HG03196 (cell line): ENCODE results near the gene AGO4.
"Not testable (repeated sequence)": the region's sequence is repeated elsewhere in the genome, so short reads cannot be mapped to it uniquely, and the experiment has no call there.

Experiments used
- ATAC-seq: cut with Tn5 transposase; IDR thresholded peaks from one replicate; pipeline ENCODE4 v1.9.1; 2021; ENCODE audit not compliant: unreplicated experiment

AGO4 gene

GRCh38 chr1:35863881-35864625 lies 56.2 kb downstream of the AGO4 start:
- no peak for ATAC-seq

- ATAC-seq, result no peak
Measured at GRCh38 chr1:35864813-35865212, 57.0 kb downstream of the AGO4 start.

- no peak for ATAC-seq
Measured at GRCh38 chr1:35866991-35867390, 59.2 kb downstream of the AGO4 start.

GRCh38 chr1:35869245-35869950 lies 61.6 kb downstream of the AGO4 start:
- ATAC-seq, result not testable (repeated sequence)

- no peak for ATAC-seq
Measured at GRCh38 chr1:35870651-35871309, 63.0 kb downstream of the AGO4 start.

- no peak for ATAC-seq
Measured at GRCh38 chr1:35873243-35873750, 65.5 kb downstream of the AGO4 start.

GRCh38 chr1:35874115-35874514 lies 66.3 kb downstream of the AGO4 start:
- ATAC-seq, result not testable (repeated sequence)

GRCh38 chr1:35876988-35877387 lies 69.2 kb downstream of the AGO4 start:
- no peak for ATAC-seq

- no peak for ATAC-seq
Measured at GRCh38 chr1:35881850-35882273, 74.0 kb downstream of the AGO4 start.

- ATAC-seq, result no peak
Measured at GRCh38 chr1:35882586-35882944, 74.7 kb downstream of the AGO4 start.

GRCh38 chr1:35882945-35883634 lies 75.3 kb downstream of the AGO4 start, which contains the start of gene AGO1:
TSS of gene AGO1 (plus strand) at chr1:35883209. CDS start at chr1:35883422, 213 bp downstream.
- ATAC-seq, result peak; percentile 90

GRCh38 chr1:35883635-35884101 lies 75.9 kb downstream of the AGO4 start:
- no peak for ATAC-seq

- ATAC-seq, result no peak
Measured at GRCh38 chr1:35884934-35885333, 77.1 kb downstream of the AGO4 start.

- no peak for ATAC-seq
Measured at GRCh38 chr1:35885961-35886558, 78.2 kb downstream of the AGO4 start.

- ATAC-seq, result no peak
Measured at GRCh38 chr1:35886577-35887431, 79.0 kb downstream of the AGO4 start.

GRCh38 chr1:35887508-35887907 lies 79.7 kb downstream of the AGO4 start:
- ATAC-seq, result no peak

- ATAC-seq, result no peak
Measured at GRCh38 chr1:35888255-35888654, 80.4 kb downstream of the AGO4 start.

GRCh38 chr1:35888981-35889380 lies 81.2 kb downstream of the AGO4 start:
- ATAC-seq, result not testable (repeated sequence)

GRCh38 chr1:35893051-35893879 lies 85.4 kb downstream of the AGO4 start:
- ATAC-seq, result no peak
